A172 (cell line): Measurements from ENCODE around the gene RAB33A. TPM values are rescaled to one million over a fixed set of nuclear protein-coding genes. Genes with fewer than 3 reads are reported as not detected.
"Not testable (repeated sequence)": the region's sequence is repeated elsewhere in the genome, so short reads cannot be mapped to it uniquely, and the experiment has no call there.

ENCODE experiments used
- DNase-seq: peaks from one replicate; pipeline ENCODE4 v3.0.0-alpha.2; 2015; ENCODE audit warnings: low spot score
- total RNA-seq: library from RNA; depleted of rRNA; stranded (reverse); fragments of >200 nt; shearing (Covaris generic); gene quantifications from 2 replicates; pipeline ENCODE4 v1.2.3, GENCODE V29; 2014

RAB33A gene
- total RNA-seq, 1 experiment from 2014 or later, result not detected

GRCh38 chrX:130172127-130172845, 524 bp downstream of the RAB33A start:
- no peak for DNase-seq

- peak; percentile 59 for DNase-seq
Observed at GRCh38 chrX:130173190-130173895, 1.6 kb downstream of the RAB33A start.

GRCh38 chrX:130174045-130174704, 2.4 kb downstream of the RAB33A start:
- peak; percentile 36 for DNase-seq

- DNase-seq, result no peak
Observed at GRCh38 chrX:130174937-130175336, 3.2 kb downstream of the RAB33A start.

DNA sequence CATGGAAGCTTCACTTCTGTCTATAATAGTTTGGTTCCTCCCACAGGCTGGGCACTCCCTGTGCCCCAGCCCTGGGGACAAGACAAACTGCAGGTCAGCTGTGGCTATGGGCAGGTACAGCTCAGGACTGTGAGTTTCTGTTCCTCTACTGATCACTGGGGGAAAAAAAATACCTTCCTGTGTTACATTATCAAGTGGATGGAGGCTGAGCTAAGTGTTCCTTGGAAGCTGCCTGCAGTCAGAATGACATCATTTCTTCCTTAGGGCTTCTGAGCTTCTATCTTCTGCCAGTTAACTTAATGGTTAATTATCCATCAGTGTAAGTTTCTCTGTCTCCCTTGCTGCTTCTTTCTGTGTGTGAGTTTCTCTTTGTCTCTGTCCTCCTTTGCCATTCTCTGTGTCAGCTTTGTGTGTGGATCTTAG, 4.6 kb downstream of the RAB33A start:
- no peak for DNase-seq

DNA sequence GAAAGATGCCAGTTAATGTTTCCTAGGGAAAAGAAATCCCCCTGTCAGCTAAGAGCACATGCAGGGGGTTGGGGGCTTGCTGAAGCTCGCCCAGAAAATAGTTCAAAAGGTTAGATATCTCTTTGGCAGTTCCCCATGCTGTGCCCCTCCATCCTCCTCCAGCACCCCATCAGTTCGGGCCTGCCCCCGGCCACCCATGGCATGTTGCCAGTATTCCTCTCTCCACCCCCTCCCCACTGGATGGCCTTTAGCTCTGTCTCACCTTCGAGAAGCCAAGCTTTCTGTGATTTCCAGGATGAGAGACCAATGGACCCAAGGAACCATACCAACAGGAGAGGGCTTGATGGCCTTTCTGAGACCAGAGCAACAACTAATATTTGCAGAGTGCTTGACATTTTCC, 5.2 kb downstream of the RAB33A start:
- DNase-seq, result no peak

DNA sequence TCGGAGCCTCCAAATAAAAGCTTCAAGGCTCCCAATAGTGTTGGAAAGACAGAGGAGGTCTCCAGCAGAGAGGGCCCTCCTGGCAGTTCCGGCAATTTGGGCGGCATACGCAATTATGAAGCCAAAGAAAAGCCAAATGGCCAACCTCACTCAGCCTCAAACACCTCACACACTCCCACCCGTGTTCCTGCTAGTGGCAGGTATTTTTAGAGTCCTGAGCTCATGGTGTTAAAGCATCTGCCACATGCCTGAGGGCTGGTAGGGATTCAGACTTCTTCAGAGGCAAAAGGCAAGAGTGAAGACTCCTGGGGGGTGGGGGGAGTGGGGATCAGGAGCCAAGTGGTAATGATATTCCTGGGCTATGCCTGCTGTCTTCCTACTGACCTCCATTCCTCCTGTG, 7.4 kb downstream of the RAB33A start:
- DNase-seq, result no peak

DNA sequence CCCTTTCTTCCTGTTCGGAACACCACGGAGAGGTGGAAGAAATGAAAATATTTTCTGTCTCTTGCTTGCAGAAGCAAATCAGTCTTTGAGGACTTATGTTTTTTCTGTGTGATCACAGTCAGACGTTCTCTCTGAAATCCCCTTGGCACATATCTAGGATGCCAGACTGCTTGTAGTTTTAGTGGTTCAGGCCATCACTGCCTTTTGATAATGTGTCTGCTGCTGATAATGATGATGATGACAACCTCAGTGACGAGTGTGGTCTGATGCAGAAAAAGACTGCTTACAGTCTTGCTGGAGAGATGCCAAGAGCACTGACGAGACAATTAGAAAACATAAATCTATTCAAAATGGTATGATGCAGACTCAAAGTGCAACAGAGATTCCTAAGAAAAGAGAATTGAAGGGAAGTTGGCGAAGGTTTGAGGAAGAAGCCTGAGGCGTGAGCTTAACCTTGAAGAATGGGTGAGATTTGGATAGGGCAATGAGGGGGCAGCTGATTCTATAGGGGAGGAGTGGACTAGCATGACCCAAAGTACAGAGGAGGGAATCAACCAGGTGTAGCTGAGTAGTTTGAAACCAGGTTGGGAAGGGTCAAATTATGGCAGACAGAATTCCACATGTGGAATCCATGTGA, 7.9 kb downstream of the RAB33A start:
- DNase-seq, result no peak

GRCh38 chrX:130184168-130184567, 12.4 kb downstream of the RAB33A start:
- no peak for DNase-seq

- peak; percentile 19 for DNase-seq
Observed at GRCh38 chrX:130184857-130185256, 13.1 kb downstream of the RAB33A start.

- no peak for DNase-seq
Observed at GRCh38 chrX:130186651-130187050, 14.9 kb downstream of the RAB33A start.

DNA sequence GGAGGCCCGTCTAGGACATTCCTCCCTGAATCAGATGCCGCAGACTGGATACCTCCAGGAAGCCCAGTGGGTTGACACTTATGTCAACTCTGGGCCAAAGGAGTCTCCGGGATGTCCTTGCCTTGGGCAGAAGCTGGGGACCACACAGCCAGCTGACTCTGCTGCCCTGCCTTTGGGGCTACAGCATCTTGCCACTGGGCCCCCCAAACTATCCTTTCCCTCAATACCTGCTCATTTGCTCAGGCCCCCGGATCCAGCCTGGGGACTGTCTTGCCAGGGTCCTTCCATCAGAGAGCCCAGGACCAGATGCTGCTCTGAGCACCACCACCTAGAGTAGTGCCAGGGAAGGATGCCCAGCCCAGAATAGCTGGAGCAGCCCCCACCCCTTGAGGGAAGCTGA, 19.0 kb downstream of the RAB33A start:
- DNase-seq, result no peak

- DNase-seq, result peak; percentile 5
Observed at GRCh38 chrX:130196466-130196865, 24.7 kb downstream of the RAB33A start.

DNA sequence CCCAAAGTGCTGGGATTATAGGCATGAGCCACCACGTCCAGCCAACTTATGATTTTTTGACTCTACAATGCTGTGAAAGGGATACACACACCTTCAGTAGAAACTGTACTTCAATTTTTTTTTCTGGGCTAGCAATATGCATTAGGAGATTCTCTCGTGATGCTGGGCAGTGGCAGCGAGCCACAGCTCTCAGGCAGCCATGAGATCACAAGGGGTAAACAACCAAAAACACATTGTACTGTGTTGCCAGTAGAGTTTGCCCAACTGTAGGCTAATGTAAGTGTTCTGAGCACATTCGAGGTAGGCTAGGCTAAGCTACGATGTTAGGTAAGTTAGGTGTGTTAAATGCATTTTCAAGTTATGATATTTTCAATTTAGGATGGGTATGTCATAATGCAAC, 25.7 kb downstream of the RAB33A start:
- no peak for DNase-seq

- DNase-seq, result no peak
Observed at GRCh38 chrX:130204647-130205046, 32.9 kb downstream of the RAB33A start.

DNA sequence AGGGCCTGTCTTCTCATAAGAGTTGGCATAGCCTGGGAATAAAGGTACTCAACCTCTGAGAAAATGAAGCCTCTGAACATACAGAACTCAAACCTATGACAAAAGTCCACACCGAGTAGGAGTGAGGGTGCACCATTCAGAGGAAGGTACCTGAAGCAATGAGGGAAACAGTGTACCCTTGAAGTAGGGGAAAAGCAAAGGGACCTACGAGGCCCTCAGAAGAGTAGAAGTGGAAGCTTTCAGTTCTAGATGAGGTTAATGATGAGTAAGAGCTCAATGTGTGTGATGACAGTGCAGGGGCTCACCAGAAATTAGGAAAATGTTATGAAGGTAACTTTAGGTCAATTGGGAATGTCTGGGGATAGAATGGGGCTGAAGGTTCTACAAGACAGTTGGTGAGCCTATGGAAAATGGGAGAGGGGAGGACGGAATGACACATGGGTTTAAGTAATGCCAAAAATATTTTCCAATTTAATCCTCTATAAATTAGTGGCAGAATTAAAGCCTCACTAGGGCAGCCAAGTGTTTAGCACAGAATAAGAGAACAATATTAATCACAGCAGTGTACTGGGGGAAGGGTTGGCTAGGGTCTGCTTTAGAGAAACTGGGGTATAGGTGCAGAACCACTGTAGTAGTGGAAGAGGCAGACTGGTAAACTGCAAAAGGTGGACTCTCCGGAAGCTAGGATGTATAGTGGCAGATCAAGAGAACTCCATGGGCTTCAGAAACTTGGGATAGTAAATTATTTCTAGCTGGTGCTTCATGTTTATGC, 39.8 kb downstream of the RAB33A start:
- DNase-seq, result no peak

- DNase-seq, result no peak
Observed at GRCh38 chrX:130212371-130212770, 40.6 kb downstream of the RAB33A start.

DNA sequence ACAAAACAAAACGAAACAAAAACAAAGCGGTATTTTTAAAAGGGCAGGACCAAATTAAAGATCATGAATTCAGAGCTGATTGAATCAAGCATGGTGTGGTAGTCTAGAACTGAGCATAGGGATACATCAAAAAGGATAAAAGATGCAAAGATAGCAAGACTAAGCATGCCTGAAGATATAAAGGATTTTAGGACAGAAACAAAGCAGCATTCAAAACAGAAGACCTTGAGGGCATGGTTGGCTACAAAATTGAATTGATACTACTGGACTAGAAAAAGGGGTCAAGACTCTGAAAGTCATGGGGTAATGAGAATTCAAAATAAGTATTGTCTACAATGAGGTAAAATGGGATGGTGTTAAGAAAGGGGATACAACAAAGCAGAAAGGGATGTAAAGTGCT, 41.6 kb downstream of the RAB33A start:
- no peak for DNase-seq

GRCh38 chrX:130216320-130216719, 44.6 kb downstream of the RAB33A start:
- no peak for DNase-seq

GRCh38 chrX:130224810-130225209, 53.0 kb downstream of the RAB33A start:
- no peak for DNase-seq

DNA sequence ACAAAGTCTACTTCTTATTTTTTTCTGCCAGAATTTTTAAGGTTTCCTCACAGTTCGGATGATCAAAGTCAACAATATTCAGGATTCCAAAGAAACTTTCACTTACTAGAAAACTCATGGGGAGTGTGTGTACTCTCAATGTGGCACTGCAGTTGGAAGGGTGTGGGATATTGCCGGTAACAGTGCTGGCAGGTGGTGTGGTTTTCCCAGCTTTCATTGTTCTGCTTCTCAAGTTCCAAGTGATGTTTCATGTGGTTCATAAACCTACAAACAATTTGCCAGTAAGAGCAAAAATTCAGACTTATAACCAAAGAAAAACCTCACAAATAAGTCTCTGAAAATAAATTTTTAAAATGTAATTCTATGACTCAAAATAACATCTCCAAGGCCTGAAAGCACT, 57.1 kb downstream of the RAB33A start:
- DNase-seq, result no peak

DNA sequence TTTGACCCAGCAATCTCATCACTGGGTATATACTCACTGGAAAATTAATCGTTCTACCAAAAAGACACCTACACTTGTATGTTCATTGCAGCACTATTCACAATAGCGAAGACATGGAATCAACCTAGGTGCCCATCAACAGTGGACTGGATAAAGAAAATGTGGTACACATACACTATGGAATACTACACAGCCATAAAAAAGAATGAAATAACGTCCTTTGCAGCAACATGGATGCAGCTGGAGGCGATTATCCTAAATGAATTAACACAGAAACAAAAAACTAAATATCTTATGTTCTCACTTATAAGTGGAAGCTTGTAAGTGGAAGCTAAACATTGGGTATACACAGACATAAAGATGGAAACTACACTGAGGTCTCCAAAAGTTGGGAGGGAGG, 59.4 kb downstream of the RAB33A start:
- DNase-seq, result not testable (repeated sequence)
